Activated naive CD8-positive, alpha-beta T cell treated with anti-CD3 and anti-CD28 coated beads, Interleukin-2, amount 50 U/mL, for 24 hours (primary cell): Measurements from ENCODE around the gene TTN.

Experiments
- ATAC-seq: fragments of 150-1000 bp; cut with Tn5 transposase; one replicate; pipeline ENCODE4 v1.10.0; 2021
- DNase-seq: peaks from one replicate; pipeline ENCODE4 v3.0.0; 2021
- H3K27ac Mint-ChIP-seq: one replicate; pipeline ENCODE4 v1.8.0; 2021; ENCODE audit warnings: mild to moderate bottlenecking, mixed read lengths
- H3K27me3 Mint-ChIP-seq: one replicate; pipeline ENCODE4 v1.8.0; 2021; ENCODE audit warnings: mixed read lengths
- H3K36me3 Mint-ChIP-seq: one replicate; pipeline ENCODE4 v1.8.0; 2021; ENCODE audit warnings: low read depth, mixed read lengths
- H3K4me1 Mint-ChIP-seq: one replicate; pipeline ENCODE4 v1.8.0; 2021; ENCODE audit warnings: mixed read lengths
- H3K4me3 Mint-ChIP-seq: one replicate; pipeline ENCODE4 v1.8.0; 2021; ENCODE audit warnings: mild to moderate bottlenecking, moderate library complexity, mixed read lengths
- H3K9me3 Mint-ChIP-seq: one replicate; pipeline ENCODE4 v1.8.0; 2021; ENCODE audit warnings: mixed read lengths

The TTN gene

GRCh38 chr2:178787934-178788333 is 19.3 kb downstream of the TTN start:
- no peaks in the 10 kb centered on the region for H3K36me3 Mint-ChIP-seq
- H3K9me3 Mint-ChIP-seq = no peaks in the 10 kb centered on the region
- H3K27ac Mint-ChIP-seq = no peak overlapping the region
- no peaks in the 10 kb centered on the region for H3K27me3 Mint-ChIP-seq
- ATAC-seq = no peak
- H3K4me1 Mint-ChIP-seq = no peaks in the 10 kb centered on the region
- no peak for DNase-seq
- H3K4me3 Mint-ChIP-seq = no peak overlapping the region

GRCh38 chr2:178787155-178787554 is 20.1 kb downstream of the TTN start:
- Mint-ChIP-seq H3K27me3 (no peaks in the 10 kb centered on the region), H3K4me1 (no peaks in the 10 kb centered on the region), H3K9me3 (no peaks in the 10 kb centered on the region), H3K27ac (no peak overlapping the region), H3K36me3 (no peaks in the 10 kb centered on the region), H3K4me3 (no peak overlapping the region)
- ATAC-seq = no peak
- no peak for DNase-seq

GRCh38 chr2:178783889-178784288 is 23.3 kb downstream of the TTN start:
- Mint-ChIP-seq H3K36me3 (no peaks in the 10 kb centered on the region), H3K27me3 (no peaks in the 10 kb centered on the region), H3K9me3 (no peaks in the 10 kb centered on the region), H3K27ac (no peak overlapping the region), H3K4me1 (no peaks in the 10 kb centered on the region), H3K4me3 (no peak overlapping the region)
- ATAC-seq (no peak), DNase-seq (no peak)

GRCh38 chr2:178782236-178782635 is 25.0 kb downstream of the TTN start:
- H3K4me3 Mint-ChIP-seq = no peak overlapping the region
- no peak overlapping the region for H3K27ac Mint-ChIP-seq
- no peak for ATAC-seq
- H3K27me3 Mint-ChIP-seq = no peaks in the 10 kb centered on the region
- no peaks in the 10 kb centered on the region for H3K4me1 Mint-ChIP-seq
- H3K36me3 Mint-ChIP-seq = peaks cover 2% of the 10 kb centered on the region
- DNase-seq = no peak
- H3K9me3 Mint-ChIP-seq = no peaks in the 10 kb centered on the region

GRCh38 chr2:178777577-178777976 is 29.6 kb downstream of the TTN start:
- Mint-ChIP-seq H3K4me3 (no peak overlapping the region), H3K9me3 (no peaks in the 10 kb centered on the region), H3K27ac (no peak overlapping the region), H3K4me1 (no peaks in the 10 kb centered on the region), H3K36me3 (peaks cover 20% of the 10 kb centered on the region), H3K27me3 (no peaks in the 10 kb centered on the region)
- ATAC-seq = no peak
- no peak for DNase-seq

GRCh38 chr2:178776751-178777150 is 30.5 kb downstream of the TTN start:
- Mint-ChIP-seq H3K27ac (no peak overlapping the region), H3K27me3 (no peaks in the 10 kb centered on the region), H3K9me3 (no peaks in the 10 kb centered on the region), H3K36me3 (peaks cover 20% of the 10 kb centered on the region), H3K4me3 (no peak overlapping the region), H3K4me1 (no peaks in the 10 kb centered on the region)
- DNase-seq (no peak), ATAC-seq (no peak)

GRCh38 chr2:178775975-178776374 is 31.2 kb downstream of the TTN start:
- Mint-ChIP-seq H3K27ac (no peak overlapping the region), H3K4me1 (no peaks in the 10 kb centered on the region), H3K27me3 (no peaks in the 10 kb centered on the region), H3K4me3 (no peak overlapping the region), H3K9me3 (no peaks in the 10 kb centered on the region), H3K36me3 (peaks cover 20% of the 10 kb centered on the region)
- no peak for ATAC-seq
- DNase-seq = no peak

- no peak overlapping the region for H3K4me3 Mint-ChIP-seq
- H3K36me3 Mint-ChIP-seq = peaks cover 13% of the 10 kb centered on the region
- no peak overlapping the region for H3K27ac Mint-ChIP-seq
- no peaks in the 10 kb centered on the region for H3K27me3 Mint-ChIP-seq
- H3K4me1 Mint-ChIP-seq = no peaks in the 10 kb centered on the region
- ATAC-seq (no peak), DNase-seq (no peak)
- H3K9me3 Mint-ChIP-seq = no peaks in the 10 kb centered on the region
Observed at GRCh38 chr2:178770518-178770917, 36.7 kb downstream of the TTN start.

- Mint-ChIP-seq H3K36me3 (peaks cover 8% of the 10 kb centered on the region), H3K9me3 (no peaks in the 10 kb centered on the region), H3K4me3 (no peak overlapping the region), H3K27me3 (no peaks in the 10 kb centered on the region), H3K27ac (no peak overlapping the region), H3K4me1 (no peaks in the 10 kb centered on the region)
- ATAC-seq = no peak
- no peak for DNase-seq
Observed at GRCh38 chr2:178767094-178768060, 39.8 kb downstream of the TTN start.

GRCh38 chr2:178764097-178764496 is 43.1 kb downstream of the TTN start:
- H3K27me3 Mint-ChIP-seq = no peaks in the 10 kb centered on the region
- no peak overlapping the region for H3K27ac Mint-ChIP-seq
- H3K36me3 Mint-ChIP-seq = no peaks in the 10 kb centered on the region
- ATAC-seq (no peak), DNase-seq (no peak)
- no peak overlapping the region for H3K4me3 Mint-ChIP-seq
- no peaks in the 10 kb centered on the region for H3K4me1 Mint-ChIP-seq
- H3K9me3 Mint-ChIP-seq = no peaks in the 10 kb centered on the region

GRCh38 chr2:178761759-178762371 is 45.4 kb downstream of the TTN start:
- Mint-ChIP-seq H3K9me3 (no peaks in the 10 kb centered on the region), H3K4me3 (no peak overlapping the region), H3K36me3 (no peaks in the 10 kb centered on the region), H3K27me3 (no peaks in the 10 kb centered on the region), H3K4me1 (no peaks in the 10 kb centered on the region), H3K27ac (no peak overlapping the region)
- DNase-seq = peak; percentile 24
- peak; percentile 46 for ATAC-seq

- no peaks in the 10 kb centered on the region for H3K4me1 Mint-ChIP-seq
- no peak overlapping the region for H3K27ac Mint-ChIP-seq
- H3K27me3 Mint-ChIP-seq = no peaks in the 10 kb centered on the region
Observed at GRCh38 chr2:178756843-178757242, 50.4 kb downstream of the TTN start.

GRCh38 chr2:178756343-178756742 is 50.9 kb downstream of the TTN start:
- DNase-seq = no peak

More at GRCh38 chr2:178756843-178757242, 50.4 kb downstream of the TTN start:
- no peak overlapping the region for H3K4me3 Mint-ChIP-seq
- DNase-seq (no peak), ATAC-seq (no peak)
- no peaks in the 10 kb centered on the region for H3K9me3 Mint-ChIP-seq
- peaks cover 4% of the 10 kb centered on the region for H3K36me3 Mint-ChIP-seq

GRCh38 chr2:178747767-178748166 is 59.5 kb downstream of the TTN start:
- ATAC-seq = no peak
- Mint-ChIP-seq H3K27me3 (no peaks in the 10 kb centered on the region), H3K4me1 (no peaks in the 10 kb centered on the region), H3K27ac (no peak overlapping the region), H3K4me3 (no peak overlapping the region), H3K9me3 (no peaks in the 10 kb centered on the region), H3K36me3 (peaks cover 22% of the 10 kb centered on the region)
- DNase-seq = no peak

More at GRCh38 chr2:178756343-178756742, 50.9 kb downstream of the TTN start:
- Mint-ChIP-seq H3K27ac (no peak overlapping the region), H3K9me3 (no peaks in the 10 kb centered on the region), H3K27me3 (no peaks in the 10 kb centered on the region), H3K36me3 (peaks cover 8% of the 10 kb centered on the region), H3K4me3 (no peak overlapping the region), H3K4me1 (no peaks in the 10 kb centered on the region)
- no peak for ATAC-seq

GRCh38 chr2:178734518-178734917 is 72.7 kb downstream of the TTN start:
- Mint-ChIP-seq H3K27me3 (no peaks in the 10 kb centered on the region), H3K27ac (no peak overlapping the region), H3K4me3 (no peak overlapping the region), H3K4me1 (no peaks in the 10 kb centered on the region), H3K9me3 (no peaks in the 10 kb centered on the region), H3K36me3 (peaks cover 5% of the 10 kb centered on the region)
- DNase-seq (no peak), ATAC-seq (no peak)
